CD14-positive monocyte (primary cell): ENCODE results near the gene ANKRD39. TPM values are rescaled to one million over a fixed set of nuclear protein-coding genes. Genes with fewer than 3 reads are reported as not detected.

ENCODE experiments used
- DNase-seq, 3 donors: peaks; one replicate each; pipeline ENCODE4 v3.0.0-alpha.2; 2011 to 2022
- H2AFZ ChIP-seq: 2 replicates; pipeline ENCODE4 v1.6.0; 2012; ENCODE audit warnings: mild to moderate bottlenecking, low read depth, low read length, inconsistent platforms; ENCODE audit not compliant: insufficient read depth, poor library complexity, severe bottlenecking
- H3K27ac ChIP-seq, 2 donors: 1 replicate in 1 of 2; 2 replicates in 1 of 2; pipeline ENCODE4 v1.5.1; 2012 to 2013; ENCODE audit warnings: low read length in 2 of 2, control low read depth in 1 of 2, inconsistent platforms in 1 of 2, low read depth in 1 of 2, mild to moderate bottlenecking in 1 of 2
- H3K27me3 ChIP-seq, 2 donors: one replicate each; pipeline versions ENCODE4 v1.6.0 to v1.6.1; 2011 to 2013; ENCODE audit warnings: low read length in 2 of 2; ENCODE audit not compliant: control insufficient read depth in 2 of 2, insufficient read depth in 2 of 2
- H3K36me3 ChIP-seq, 2 donors: replicated peaks in 1 of 2; 1 replicate in 1 of 2; 2 replicates in 1 of 2; pipeline versions ENCODE4 v1.5.1 to v1.6.1; 2012 to 2013; ENCODE audit warnings: low read length in 2 of 2, control low read depth in 1 of 2, inconsistent platforms in 1 of 2, mild to moderate bottlenecking in 1 of 2; ENCODE audit not compliant: insufficient read depth in 2 of 2, control insufficient read depth in 1 of 2
- H3K4me1 ChIP-seq, 2 donors: 1 replicate in 1 of 2; 2 replicates in 1 of 2; pipeline versions ENCODE4 v1.5.1 to v1.6.1; 2012 to 2013; ENCODE audit warnings: low read length in 2 of 2, control low read depth in 1 of 2, inconsistent platforms in 1 of 2, mild to moderate bottlenecking in 1 of 2, moderate library complexity in 1 of 2; ENCODE audit not compliant: insufficient read depth in 2 of 2, control insufficient read depth in 1 of 2
- H3K4me2 ChIP-seq: replicated peaks from 2 replicates; pipeline ENCODE3; 2012; ENCODE audit warnings: low read length, moderate library complexity, mild to moderate bottlenecking; ENCODE audit not compliant: poor library complexity, severe bottlenecking; ENCODE audit errors: extremely low read depth
- H3K4me3 ChIP-seq, 3 experiments: fragments of 200-600 bp in 1 of 3; sonication (generic) in 1 of 3; replicated peaks in 1 of 3; 1 replicate in 2 of 3; 2 replicates in 1 of 3; pipeline ENCODE4 v1.5.1; 2011 to 2013; ENCODE audit warnings: low read length in 3 of 3, mild to moderate bottlenecking in 3 of 3, control low read depth in 2 of 3, low read depth in 2 of 3, inconsistent platforms in 1 of 3, moderate library complexity in 1 of 3
- H3K79me2 ChIP-seq: 2 replicates; pipeline ENCODE4 v1.6.0; 2012; ENCODE audit warnings: mild to moderate bottlenecking, control low read depth, inconsistent platforms, low read length, moderate library complexity; ENCODE audit not compliant: insufficient read depth
- H3K9ac ChIP-seq: 2 replicates; pipeline ENCODE4 v1.6.0; 2017; ENCODE audit warnings: low read length, mild to moderate bottlenecking; ENCODE audit not compliant: insufficient read depth, poor library complexity, severe bottlenecking
- H3K9me3 ChIP-seq, 2 donors: replicated peaks in 1 of 2; 1 replicate in 1 of 2; 2 replicates in 1 of 2; pipeline versions ENCODE4 v1.5.1 to v1.6.1; 2012 to 2013; ENCODE audit warnings: low read length in 2 of 2, control low read depth in 1 of 2; ENCODE audit not compliant: control insufficient read depth in 1 of 2, insufficient read depth in 1 of 2
- H4K20me1 ChIP-seq: 2 replicates; pipeline ENCODE4 v1.6.0; 2012; ENCODE audit warnings: mild to moderate bottlenecking, low read length, control low read depth, moderate library complexity; ENCODE audit not compliant: insufficient read depth
- H3K27ac Mint-ChIP-seq, 7 donors: one replicate each; pipeline ENCODE4 v1.8.0; 2020; ENCODE audit warnings: mild to moderate bottlenecking in 7 of 7, mixed read lengths in 7 of 7, moderate library complexity in 6 of 7, inconsistent platforms in 2 of 7
- H3K27me3 Mint-ChIP-seq, 3 donors: one replicate each; pipeline ENCODE4 v1.8.0; 2021 to 2022; ENCODE audit warnings: low read depth in 3 of 3, mild to moderate bottlenecking in 3 of 3, mixed read lengths in 3 of 3, moderate library complexity in 3 of 3, inconsistent platforms in 1 of 3
- H3K36me3 Mint-ChIP-seq, 2 donors: one replicate each; pipeline ENCODE4 v1.8.0; 2020; ENCODE audit warnings: mixed read lengths in 2 of 2, inconsistent platforms in 1 of 2, mild to moderate bottlenecking in 1 of 2
- H3K4me1 Mint-ChIP-seq: one replicate; pipeline ENCODE4 v1.8.0; 2020; ENCODE audit warnings: mild to moderate bottlenecking, mixed read lengths
- H3K4me3 Mint-ChIP-seq, 2 donors: one replicate each; pipeline ENCODE4 v1.8.0; 2020; ENCODE audit warnings: mild to moderate bottlenecking in 2 of 2, mixed read lengths in 2 of 2, moderate library complexity in 1 of 2
- H3K9me3 Mint-ChIP-seq, 7 donors: one replicate each; pipeline ENCODE4 v1.8.0; 2020 to 2022; ENCODE audit warnings: mixed read lengths in 7 of 7, mild to moderate bottlenecking in 6 of 7, moderate library complexity in 6 of 7, inconsistent platforms in 2 of 7
- CTCF ChIP-seq: fragments of 200-600 bp; IDR thresholded peaks from one replicate; pipeline ENCODE4 v1.8.0; 2022; ENCODE audit warnings: antibody characterized with exemption, mild to moderate bottlenecking
- WGBS: methylation state at CpG from one replicate; pipeline ENCODE4 v1.1.5; 2013; ENCODE audit warnings: missing lambda C conversion rate; ENCODE audit not compliant: insufficient coverage; 5-methylcytosine and 5-hydroxymethylcytosine counted together
- intact Hi-C, 2 donors: fragments of 100-400 bp; cut with micrococcal nuclease; formaldehyde crosslinking; loops; one replicate each; pipeline versions ENCODE4 v1.15.0 to v1.15.1; 2023
- polyA plus RNA-seq, 3 donors: library from polyadenylated mRNA; depleted of rRNA in 1 of 3; unstranded in 2 of 3; stranded (reverse) in 1 of 3; fragments of 300-500 nt in 2 of 3; fragments of >200 nt in 1 of 3; fragmentation: Illumina TruSeq in 2 of 3; gene quantifications; 1 replicate in 2 of 3; 2 replicates in 1 of 3; pipeline ENCODE4 v1.2.3, GENCODE V29; 2012 to 2021

The ANKRD39 gene
- polyA plus RNA-seq, 3 donors = 6.2 to 9.7 (median 9.0) TPM

GRCh38 chr2:96835830-96836229, 22.0 kb downstream of the ANKRD39 start:
- Mint-ChIP-seq H3K9me3 (no peaks in the 10 kb centered on the region), H3K27me3 (peaks cover 0 to 2% (median 1%) of the 10 kb centered on the region in 3 donors), H3K36me3 (peaks cover 45 to 54% of the 10 kb centered on the region in 2 donors), H3K4me3 (no peak overlapping the region), H3K27ac (no peak overlapping the region), H3K4me1 (peaks cover 13% of the 10 kb centered on the region)
- Histone ChIP-seq H4K20me1 (no peaks in the 10 kb centered on the region), H2AFZ (no peak overlapping the region), H3K27me3 (no peaks in the 10 kb centered on the region), H3K9me3 (no peaks in the 10 kb centered on the region), H3K27ac (no peak overlapping the region), H3K4me3 (no peak overlapping the region), H3K4me1 (peaks cover 6 to 12% of the 10 kb centered on the region in 2 donors), H3K79me2 (no peaks in the 10 kb centered on the region), H3K36me3 (peaks cover 34 to 50% of the 10 kb centered on the region in 2 donors), H3K4me2 (no peak overlapping the region), H3K9ac (no peak overlapping the region)
- no CpG with 5 or more reads among the region's 4 CpGs for WGBS
- DNase-seq = no peak
- TF ChIP-seq CTCF = no peak
- intact Hi-C loops = no loop called here

GRCh38 chr2:96832754-96833507, 24.9 kb downstream of the ANKRD39 start:
- no peak overlapping the region for H3K27ac ChIP-seq
- peaks cover 69 to 83% of the 10 kb centered on the region in 2 donors for H3K36me3 Mint-ChIP-seq
- TF ChIP-seq CTCF = no peak
- no peaks in the 10 kb centered on the region for H3K79me2 ChIP-seq
- peak overlapping the region in 2 of 7 donors; percentile 59 to 89 for H3K27ac Mint-ChIP-seq
- WGBS = 97% methylated on average over 11 of the region's 18 CpGs
- H3K36me3 ChIP-seq = peaks cover 63 to 74% of the 10 kb centered on the region in 2 donors
- intact Hi-C loops = no loop called here
- H3K9ac ChIP-seq = no peak overlapping the region
- no peaks in the 10 kb centered on the region for H3K9me3 ChIP-seq
- H2AFZ ChIP-seq = no peak overlapping the region
- no peak for DNase-seq
- no peaks in the 10 kb centered on the region for H3K4me1 Mint-ChIP-seq
- H3K4me3 ChIP-seq = no peak overlapping the region
- H3K4me1 ChIP-seq = no peaks in the 10 kb centered on the region
- H4K20me1 ChIP-seq = no peaks in the 10 kb centered on the region
- H3K27me3 Mint-ChIP-seq = peaks cover 0 to 2% (median 1%) of the 10 kb centered on the region in 3 donors
- no peaks in the 10 kb centered on the region for H3K9me3 Mint-ChIP-seq
- no peak overlapping the region for H3K4me3 Mint-ChIP-seq
- no peaks in the 10 kb centered on the region for H3K27me3 ChIP-seq
- no peak overlapping the region for H3K4me2 ChIP-seq
